KBM-7 (cell line): ENCODE measurements around the gene MMP12.
A peak's percentile ranks its signal among the peaks of the same experiment; 100 is the strongest.
"Not testable (repeated sequence)": the region's sequence is repeated elsewhere in the genome, so short reads cannot be mapped to it uniquely, and the experiment has no call there.

Source experiments
- DNase-seq: peaks from one replicate; pipeline ENCODE4 v3.0.0-alpha.2; 2015
- in situ Hi-C: fragments of 300-500 bp; cut with MboI; formaldehyde crosslinking; loops from 2 replicates; pipeline ENCODE4 v1.14.3; 2020; ENCODE audit warnings: low sequenced_read_pairs, low pct_unique_long_range_greater_than_20kb, mixed read lengths

The MMP12 gene

DNA sequence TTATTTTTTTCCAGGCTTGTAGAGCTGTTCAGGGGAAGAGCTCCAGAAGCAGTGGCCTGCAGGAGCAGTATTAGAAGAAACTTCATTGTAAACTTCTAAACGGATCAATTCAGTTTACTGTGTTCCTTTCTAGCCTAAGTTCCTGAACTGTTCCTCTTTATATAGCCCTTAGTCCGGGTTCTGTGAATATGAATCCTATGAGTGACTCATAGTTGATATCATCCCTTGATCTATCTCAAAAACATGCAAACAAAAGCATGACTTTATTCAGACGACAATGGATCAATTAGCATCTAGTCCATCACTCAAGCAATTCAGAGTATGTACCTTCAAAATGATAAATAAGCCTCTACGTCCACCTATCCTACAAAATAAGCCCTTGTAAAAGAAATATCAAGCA lies at the start of gene MMP12:
MMP12 (minus strand) TSS at position 131 of the 400 bp plus-strand sequence; CDS start at position 86, 45 bp downstream.
- no peak for DNase-seq
- in situ Hi-C loops = no loop called here

DNA sequence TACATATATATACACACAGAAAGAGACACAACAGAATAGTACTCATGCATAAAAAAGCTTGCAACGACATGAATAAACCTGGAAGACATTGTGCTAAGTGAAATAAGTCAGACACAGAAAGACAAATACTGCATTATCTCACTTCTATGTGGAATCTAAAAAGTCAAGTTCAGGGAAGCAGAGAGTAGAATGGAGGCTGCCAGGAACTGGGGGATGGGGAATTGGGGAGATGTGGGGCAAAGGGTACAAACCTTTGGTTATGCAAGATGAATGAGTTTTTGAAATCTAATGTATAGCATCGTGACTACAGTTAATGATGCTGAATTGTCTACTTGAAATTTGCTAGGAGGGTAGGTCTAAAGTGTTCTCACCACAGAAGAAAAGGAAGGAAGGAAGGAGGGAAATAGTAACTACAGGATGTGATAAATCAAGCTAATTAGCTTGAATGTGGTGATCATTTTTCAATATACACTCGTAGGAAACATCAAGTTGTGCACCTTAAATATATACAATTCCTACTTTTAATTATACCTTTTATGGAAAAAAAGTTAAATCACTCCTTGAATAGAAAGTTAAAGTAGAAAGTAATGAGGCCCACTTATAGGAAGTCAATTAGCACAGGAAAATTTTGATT lies 46.9 kb upstream of the MMP12 start:
- no peak for DNase-seq
- in situ Hi-C loops = no loop called here

DNA sequence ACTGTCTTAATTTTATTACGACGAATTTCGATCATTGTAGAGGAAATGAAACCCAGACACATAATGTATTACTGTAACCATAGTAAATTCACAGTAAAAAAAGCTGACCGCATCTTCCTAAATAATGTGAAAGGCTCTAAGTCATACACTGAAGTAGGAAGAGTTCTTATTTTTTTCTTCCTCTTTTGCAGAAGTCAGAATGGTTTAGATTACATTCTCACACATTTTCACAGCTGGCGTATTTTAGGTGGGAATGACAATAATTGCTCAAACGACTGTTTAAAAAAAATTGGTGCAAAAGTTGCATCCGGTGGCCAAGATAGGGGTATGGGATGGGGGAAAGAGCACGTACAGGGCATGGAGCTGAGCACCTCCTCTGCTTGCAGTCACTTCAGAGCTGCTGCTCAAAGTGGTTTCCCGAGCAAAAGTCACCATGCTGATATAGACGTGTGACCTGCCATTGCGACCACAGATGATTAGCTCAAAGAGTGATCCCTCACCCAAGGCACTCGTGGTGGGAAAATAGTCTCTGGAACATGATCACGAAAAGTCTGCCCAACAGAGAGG lies 45.4 kb upstream of the MMP12 start:
- in situ Hi-C loops = no loop called here
- peak; percentile 86 for DNase-seq

DNA sequence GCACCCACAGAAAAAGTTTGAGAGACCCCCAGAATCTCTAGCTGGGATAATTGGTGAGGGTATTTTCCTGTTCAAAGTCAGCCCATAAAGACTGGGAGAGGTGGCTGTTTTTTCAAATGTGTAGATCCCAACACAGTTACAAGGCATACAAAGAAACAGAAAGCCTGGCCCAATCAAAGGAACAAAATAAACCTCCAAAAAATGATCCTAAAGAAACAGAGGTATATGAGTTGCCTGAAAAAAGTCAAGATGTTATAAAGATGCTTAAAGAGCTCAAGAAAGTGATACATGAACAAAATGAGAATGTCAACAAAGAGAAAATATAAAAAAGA lies 40.2 kb upstream of the MMP12 start:
- in situ Hi-C loops = no loop called here
- DNase-seq = no peak

DNA sequence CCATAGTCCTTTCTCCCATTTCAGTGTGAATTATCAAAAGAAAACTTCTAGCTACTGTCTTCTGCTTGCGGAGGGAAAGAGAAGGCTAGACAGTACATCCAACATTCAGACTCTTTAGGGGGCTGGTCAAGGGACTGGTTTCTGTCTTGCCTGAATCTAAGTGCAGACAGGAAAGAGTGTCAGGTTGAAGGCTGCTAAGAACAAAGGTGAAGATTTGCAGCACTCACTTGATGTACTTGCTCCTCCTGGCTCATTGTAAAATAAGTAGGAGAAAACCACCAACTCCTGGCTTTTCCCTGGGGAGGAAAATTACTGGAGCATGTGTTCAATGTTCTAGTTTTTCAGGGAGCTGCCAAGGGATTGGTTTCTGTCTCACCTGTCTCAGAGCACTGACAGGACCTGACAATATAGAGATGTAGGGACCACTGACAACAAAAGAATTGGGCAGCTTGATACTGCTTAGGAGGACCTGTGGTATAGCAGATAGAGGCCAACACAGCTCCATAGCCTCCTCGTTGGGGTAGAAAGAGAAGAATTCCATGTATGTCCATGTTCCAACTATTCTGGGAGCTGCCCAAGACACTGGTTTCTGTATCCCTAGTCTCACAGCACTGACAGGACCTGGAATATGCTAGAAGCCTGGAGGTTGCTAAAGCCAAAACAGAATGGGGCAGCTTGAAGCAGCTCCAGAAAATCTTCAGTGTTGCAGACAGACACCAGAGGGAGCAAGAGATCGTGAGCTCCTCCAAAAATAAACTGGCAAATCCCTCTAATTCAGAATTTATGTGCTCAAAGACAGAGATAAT lies 39.7 kb upstream of the MMP12 start:
- in situ Hi-C loops = no loop called here
- DNase-seq = peak; percentile 60

DNA sequence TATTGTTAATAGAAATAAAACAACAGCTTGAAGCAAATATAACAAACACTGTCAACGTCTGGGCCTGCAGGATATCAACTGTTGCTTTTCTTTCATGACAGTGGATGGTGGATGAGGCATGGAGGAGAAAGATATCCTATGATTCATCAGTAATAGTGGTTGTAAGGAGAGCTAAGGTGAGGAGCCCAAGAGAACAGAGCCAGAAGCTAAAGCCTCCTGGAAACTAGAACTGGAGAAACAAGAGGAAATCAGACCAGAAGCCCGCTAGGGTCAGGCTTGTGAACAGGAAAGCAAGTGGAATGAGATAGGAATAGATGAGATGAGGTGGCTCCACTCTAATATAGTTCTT lies 37.7 kb upstream of the MMP12 start:
- DNase-seq = no peak
- in situ Hi-C loops = no loop called here

DNA sequence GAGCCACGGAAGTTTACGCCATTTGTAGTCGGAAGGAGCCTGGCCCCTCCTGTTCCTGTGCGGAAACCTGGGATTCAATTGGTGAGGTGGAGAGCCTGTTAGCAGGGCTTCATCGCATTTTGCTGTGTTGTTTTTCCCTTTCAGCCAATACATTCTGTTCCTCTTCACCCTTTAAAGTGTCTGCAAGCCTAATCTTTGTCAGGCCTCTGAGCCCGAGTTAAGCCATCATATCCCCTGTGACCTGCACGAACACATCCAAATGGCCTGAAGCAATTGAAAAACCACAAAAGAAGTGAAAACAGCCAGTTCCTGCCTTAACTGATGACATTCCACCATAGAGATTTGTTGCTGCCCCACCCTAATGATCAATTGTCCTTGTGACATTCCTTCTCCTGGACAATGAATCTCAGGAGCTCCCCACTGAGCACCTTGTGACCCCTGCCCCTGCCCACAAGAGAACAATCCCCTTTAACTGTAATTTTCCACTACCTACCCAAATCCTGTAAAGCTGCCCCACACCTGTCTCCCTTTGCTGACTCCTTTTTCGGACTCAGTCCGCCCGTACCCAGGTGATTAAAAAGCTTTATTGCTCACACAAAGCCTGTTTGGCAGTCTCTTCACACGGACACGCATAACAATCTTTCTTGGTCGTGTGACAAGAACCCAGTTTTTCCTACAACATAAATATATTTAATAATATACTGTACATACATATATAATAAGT lies 37.1 kb upstream of the MMP12 start:
- DNase-seq = no peak
- in situ Hi-C loops = no loop called here

DNA sequence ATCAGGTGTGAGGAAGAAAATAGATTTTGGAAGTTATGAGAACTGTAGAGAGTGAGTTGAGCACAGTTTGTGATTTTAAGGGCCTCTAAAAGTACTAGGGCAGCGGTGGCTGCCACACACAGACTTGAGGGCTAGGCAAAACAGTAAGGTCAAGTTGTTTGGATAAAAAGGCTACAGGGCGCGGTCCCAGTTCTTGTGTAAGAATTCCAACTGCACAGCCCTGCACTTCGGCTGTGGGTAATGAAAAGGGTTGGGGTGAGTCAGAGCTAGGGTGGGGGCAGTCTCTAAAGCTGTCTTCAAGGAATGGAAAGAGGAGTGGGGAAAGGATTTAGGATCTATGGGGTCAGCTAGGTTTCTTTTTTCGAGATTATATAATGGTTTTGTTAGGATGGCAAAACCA lies 31.1 kb upstream of the MMP12 start:
- DNase-seq, in situ Hi-C loops: not testable (repeated sequence)

DNA sequence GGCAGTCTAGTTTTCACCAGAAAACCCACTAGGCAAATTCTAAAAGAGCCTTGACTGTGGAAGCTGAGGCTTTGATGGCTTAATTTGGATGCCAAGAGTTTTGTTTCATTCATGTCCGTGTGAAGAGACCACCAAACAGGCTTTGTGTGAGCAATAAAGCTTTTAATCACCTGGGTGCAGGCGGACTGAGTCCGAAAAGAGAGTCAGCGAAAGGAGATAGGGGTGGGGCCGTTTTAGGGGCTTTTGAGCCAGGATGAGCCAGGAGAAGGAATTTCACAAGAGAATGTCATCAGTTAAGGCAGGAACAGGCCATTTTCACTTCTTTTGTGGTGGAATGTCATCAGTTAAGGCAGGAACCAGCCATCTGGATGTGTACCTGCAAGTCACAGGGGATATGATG lies 29.1 kb upstream of the MMP12 start:
- in situ Hi-C loops, DNase-seq: not testable (repeated sequence)

DNA sequence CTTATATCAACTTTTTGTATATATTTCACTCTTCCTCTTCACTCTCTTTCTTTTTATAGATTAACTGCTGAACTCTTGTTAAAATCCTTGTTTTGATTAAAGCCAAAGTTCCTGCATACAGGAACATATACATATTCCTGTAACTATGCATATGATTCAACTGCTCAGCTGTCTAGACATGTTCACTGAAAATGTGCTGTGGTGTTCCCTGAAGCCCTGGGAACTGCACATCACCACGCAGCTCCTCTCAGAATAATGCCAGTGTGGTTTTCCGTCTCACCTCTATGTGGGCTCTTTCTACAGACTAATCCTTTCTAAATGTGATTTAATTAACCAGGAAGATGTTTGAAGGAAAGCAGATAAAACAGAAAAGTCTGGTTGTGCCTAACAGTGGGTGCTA lies 25.6 kb upstream of the MMP12 start:
- no peak for DNase-seq
- in situ Hi-C loops = no loop called here

DNA sequence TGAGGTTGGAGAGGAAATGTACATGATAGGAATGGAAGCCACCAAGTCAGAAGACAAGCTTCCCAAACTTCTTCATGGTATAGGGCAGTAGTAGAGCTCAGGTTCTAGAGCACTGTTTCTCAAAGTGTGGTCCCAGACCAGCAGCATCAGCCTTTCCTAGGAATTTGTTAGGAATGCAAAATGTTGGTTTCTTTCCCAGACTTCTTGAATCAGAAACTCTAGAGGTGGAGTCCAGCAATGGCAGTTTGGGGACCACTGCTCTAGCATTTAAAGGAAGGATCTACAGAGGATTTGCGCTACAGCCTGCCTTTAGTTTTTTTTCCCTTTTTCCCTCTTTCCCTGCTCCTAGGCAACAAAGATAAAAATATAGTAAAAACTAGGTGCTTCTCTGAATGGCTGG lies 17.0 kb upstream of the MMP12 start:
- in situ Hi-C loops = no loop called here
- no peak for DNase-seq

DNA sequence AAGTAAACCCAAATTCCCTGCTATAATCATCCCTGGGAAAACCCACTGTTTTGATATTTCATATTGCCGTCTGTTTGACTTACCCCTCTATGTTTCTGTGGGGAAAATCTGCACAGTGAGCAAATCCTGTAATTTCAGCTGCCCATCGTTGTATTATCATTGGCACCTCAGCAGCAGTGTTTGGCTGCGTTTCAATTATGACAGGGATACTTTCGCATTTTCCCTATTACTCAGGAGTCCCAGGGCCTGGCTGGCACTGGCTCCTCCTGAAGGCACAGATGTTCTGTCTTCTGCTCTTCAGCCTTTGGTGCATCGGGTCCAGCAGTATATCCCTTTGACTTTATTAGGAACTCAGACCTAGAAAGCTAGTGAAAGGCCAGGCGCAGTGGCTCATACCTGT lies 12.2 kb upstream of the MMP12 start:
- DNase-seq = no peak
- in situ Hi-C loops = no loop called here

DNA sequence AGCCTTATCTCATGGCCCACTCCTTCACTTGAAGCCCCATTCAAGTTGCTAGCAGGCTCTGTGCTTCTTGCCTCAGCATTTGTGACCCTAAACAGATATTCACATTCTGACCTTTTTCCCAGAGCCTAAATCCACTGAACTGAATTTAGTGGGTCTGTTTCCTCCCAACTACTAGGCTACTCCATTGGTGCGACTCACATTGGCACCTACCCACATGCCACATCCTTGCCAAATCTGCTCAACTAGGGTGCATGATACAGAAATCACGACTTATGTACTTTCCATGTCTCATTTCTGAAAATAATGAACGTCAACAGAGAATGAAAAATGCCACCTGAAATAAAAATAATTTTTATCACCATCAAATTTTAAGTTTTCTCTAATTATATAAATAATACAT lies 8.4 kb upstream of the MMP12 start:
- DNase-seq = no peak
- in situ Hi-C loops = no loop called here

DNA sequence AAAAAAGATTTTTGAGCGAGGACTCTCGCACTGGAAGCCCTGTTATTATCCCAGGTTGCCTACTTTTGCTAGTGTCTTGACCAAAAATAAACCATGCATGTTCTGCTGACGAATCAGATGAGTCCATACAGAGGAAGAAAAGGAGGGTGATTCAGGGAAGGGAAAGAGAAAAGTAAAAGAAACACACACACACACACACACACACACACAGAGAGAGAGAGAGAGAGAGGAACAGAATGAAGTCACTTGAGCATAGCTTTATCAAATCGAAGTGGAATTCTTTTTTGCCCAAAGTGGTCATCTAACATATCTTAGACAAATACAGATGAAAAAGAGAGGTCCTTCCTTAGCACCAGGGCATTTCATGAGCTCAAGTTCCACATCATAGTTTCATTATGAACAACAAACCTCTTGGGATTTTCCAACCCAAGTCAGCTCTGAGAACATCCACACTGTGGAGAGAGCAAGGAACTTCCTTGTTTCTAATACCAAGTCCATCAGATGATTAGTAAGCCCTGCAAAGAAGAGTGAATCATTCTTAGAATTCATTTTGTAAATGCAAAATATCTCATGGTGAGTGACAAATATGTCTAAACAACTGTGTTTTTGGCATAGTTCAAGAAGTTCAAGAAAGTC lies 7.7 kb upstream of the MMP12 start:
- in situ Hi-C loops = no loop called here
- DNase-seq = no peak

DNA sequence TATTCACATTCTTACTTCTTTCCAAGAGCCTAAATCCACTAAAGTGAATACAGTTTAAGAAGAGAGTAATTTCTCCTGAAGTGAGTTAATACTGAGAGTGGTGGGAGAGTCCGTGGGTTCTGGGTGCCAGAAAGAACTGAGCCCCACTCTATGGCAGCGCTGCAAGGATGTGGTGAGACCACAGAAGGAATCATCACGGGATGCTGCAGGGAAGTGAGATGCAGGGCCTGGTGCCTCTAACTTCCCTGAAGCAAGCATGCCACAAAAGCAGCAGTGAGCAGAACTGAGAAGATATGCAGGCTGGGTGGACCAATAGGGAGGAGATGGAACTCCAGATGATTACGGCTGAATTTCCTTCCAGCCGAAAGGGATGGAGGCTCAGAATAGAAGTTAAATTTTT lies 5.0 kb upstream of the MMP12 start:
- in situ Hi-C loops = no loop called here
- no peak for DNase-seq

DNA sequence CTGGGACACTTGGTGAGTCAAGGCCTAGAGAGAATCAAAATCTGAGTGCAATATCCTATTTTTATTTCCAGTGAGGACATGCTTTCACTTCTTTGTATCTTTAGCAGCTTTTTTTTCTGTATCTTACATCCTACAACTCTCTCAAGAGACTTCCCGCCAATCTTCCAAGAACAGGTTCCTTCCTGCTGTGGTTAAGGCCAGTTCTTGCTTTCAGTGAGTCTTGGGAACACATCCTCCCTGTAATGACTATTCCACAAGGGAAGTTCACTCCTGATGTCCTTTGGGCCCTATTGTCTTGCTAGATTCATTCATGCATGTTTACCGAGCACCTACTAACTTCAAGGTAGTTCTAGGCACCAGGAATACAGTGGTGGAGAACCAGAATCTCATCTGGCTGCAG lies 3.8 kb upstream of the MMP12 start:
- no peak for DNase-seq
- in situ Hi-C loops = no loop called here

DNA sequence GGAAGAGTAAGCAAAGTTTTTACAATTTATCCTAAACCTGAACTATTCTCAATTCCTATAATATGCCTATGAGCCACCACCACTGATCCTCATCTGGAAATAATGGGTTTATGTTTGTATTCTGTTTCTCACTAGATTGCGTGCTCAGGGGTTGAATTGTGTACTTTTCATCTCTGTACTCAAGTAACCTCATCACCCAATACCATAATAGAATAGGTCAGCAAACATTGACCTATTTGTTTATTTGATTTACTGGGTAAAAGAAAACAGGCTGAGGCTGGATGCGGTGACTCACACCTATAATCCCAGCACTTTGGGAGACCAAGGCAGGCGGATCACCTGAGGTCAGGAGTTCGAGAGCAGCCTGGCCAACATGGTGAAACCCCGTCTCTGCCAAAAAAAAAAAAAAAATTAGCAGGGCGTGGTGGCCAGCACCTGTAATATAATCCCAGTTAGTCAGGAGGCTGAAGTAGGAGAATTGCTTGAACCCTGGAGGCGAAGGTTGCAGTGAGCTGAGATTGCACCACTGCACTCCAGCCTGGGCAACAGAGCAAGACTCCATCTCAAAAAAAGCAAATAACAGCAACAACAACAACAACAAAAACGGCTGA lies 5.3 kb downstream of the MMP12 start:
- in situ Hi-C loops, DNase-seq: not testable (repeated sequence)

DNA sequence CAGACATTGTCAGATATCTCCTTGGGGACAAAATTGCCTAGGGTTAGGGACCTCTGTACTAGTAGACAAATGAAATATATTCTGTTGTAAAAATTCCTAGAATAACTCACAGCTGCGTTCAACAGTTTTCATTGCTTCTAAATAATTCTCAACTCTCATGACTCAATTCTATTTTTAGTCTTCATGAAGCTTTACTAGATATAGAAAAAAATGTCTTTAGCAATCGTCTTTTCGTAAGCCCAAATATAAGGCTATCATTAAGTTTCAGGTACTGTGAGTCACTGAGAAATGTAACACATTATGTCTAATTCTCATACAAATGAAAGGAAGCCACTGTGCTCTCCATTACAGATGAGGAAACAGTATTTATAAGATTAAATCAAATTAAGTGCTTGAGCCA lies 6.4 kb downstream of the MMP12 start:
- DNase-seq = no peak
- in situ Hi-C loops = no loop called here

DNA sequence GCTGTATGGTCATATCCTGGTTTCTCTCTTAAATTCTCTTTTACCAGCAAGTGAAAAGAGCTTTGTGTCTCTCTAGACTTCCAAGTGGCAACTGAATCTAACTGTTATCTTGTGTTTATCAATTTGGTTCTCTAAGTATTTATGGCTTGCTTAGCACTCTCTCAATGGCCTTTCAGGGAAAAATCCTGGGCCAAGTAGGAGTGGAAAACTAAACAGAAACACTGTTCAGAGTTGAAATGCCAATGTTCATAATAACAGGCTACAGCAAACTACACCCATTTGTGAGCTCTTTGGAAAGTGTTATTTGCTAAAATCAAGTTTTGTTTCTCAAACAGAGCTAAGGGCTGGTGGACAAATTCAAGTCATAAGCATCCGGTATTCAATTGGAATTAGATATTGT lies 10.1 kb downstream of the MMP12 start:
- in situ Hi-C loops = no loop called here

More for the DNA sequence above, 10.1 kb downstream of the MMP12 start:
- DNase-seq = no peak
